ENCODE results near the gene MOB3B. TPM values are rescaled to one million over a fixed set of nuclear protein-coding genes. Genes with fewer than 3 reads are reported as not detected.

The MOB3B gene
- total RNA-seq, 1 donor from 2014 or later = 10.0 TPM

DNA sequence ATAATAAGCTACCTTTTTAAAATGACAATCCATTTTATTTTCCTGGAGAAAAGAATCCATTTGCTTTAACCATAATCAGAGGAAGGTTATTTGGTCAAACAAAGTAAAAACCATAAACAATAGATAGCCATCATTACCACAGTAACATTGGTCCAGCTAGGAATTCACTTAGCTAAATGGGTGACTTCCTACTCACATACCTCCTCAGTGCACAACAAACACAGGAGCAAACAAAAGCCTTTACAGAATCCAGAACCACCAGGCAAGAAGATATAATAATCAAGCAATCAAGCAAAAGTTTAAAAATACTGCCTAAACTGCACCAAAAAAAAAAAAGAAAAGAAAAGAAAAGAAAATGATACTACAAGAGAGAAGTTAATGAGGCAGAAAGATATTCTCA, 6.5 kb downstream of the MOB3B start:
- TF ChIP-seq, protein P1, sequence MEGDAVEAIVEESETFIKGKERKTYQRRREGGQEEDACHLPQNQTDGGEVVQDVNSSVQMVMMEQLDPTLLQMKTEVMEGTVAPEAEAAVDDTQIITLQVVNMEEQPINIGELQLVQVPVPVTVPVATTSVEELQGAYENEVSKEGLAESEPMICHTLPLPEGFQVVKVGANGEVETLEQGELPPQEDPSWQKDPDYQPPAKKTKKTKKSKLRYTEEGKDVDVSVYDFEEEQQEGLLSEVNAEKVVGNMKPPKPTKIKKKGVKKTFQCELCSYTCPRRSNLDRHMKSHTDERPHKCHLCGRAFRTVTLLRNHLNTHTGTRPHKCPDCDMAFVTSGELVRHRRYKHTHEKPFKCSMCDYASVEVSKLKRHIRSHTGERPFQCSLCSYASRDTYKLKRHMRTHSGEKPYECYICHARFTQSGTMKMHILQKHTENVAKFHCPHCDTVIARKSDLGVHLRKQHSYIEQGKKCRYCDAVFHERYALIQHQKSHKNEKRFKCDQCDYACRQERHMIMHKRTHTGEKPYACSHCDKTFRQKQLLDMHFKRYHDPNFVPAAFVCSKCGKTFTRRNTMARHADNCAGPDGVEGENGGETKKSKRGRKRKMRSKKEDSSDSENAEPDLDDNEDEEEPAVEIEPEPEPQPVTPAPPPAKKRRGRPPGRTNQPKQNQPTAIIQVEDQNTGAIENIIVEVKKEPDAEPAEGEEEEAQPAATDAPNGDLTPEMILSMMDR (IDR thresholded peaks at IDR 0.05) = no peak
- DNase-seq (no peak), ATAC-seq (ENCODE audit: low read depth) (no peak)
- no peak overlapping the region for H3K27ac Mint-ChIP-seq
- H3K36me3 Mint-ChIP-seq (ENCODE audit: low read depth) = peaks cover 19% of the 10 kb centered on the region
- H3K9me3 Mint-ChIP-seq = no peaks in the 10 kb centered on the region
- intact Hi-C loops (cut with micrococcal nuclease) = no loop called here
- CTCF ChIA-PET = no interaction called here
- POLR2A ChIA-PET = interaction anchor here (0.7 kb wide), 1 partner anchor 159 kb away, joined by 4 read pairs; no protein-coding TSS in a partner anchor
- no peaks in the 10 kb centered on the region for H3K27me3 Mint-ChIP-seq
- H3K4me1 Mint-ChIP-seq = peaks cover 57% of the 10 kb centered on the region
- no peak overlapping the region for H3K4me3 Mint-ChIP-seq

DNA sequence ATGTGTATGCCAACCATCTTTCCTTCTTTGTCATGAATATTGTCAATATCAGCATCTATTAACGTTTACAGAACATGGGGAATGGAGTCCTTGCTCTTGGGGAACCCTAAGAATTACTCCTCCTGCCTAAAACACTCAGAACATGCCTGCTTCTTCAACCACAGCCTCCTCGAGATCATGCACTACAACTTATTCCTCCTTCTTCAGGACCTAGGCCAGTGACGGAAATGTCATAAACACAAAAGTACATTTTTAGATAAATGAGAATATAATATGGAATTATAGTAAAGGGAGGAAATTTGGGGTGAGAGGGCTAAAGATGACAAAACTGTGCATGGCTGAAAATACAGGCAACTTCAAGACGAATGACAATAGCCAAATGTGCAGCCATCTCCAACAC, 8.6 kb downstream of the MOB3B start:
- ChIA-PET CTCF (no interaction called here), POLR2A (no interaction called here)
- Mint-ChIP-seq H3K27ac (no peak overlapping the region), H3K9me3 (no peaks in the 10 kb centered on the region), H3K4me3 (no peak overlapping the region), H3K27me3 (no peaks in the 10 kb centered on the region), H3K4me1 (peaks cover 53% of the 10 kb centered on the region), H3K36me3 (ENCODE audit: low read depth) (peaks cover 17% of the 10 kb centered on the region)
- DNase-seq (no peak), ATAC-seq (ENCODE audit: low read depth) (no peak)
- intact Hi-C loops (cut with micrococcal nuclease) = no loop called here
- TF ChIP-seq, protein P1 (IDR thresholded peaks at IDR 0.05) = no peak

GRCh38 chr9:27519466-27520465, 9.8 kb downstream of the MOB3B start:
- H3K27ac Mint-ChIP-seq = no peak overlapping the region
- ChIA-PET POLR2A (no interaction called here), CTCF (interaction anchor here (0.6 kb wide), 1 partner anchor 30 kb away, joined by 3 read pairs; no protein-coding TSS in a partner anchor)
- no peaks in the 10 kb centered on the region for H3K27me3 Mint-ChIP-seq
- TF ChIP-seq, protein P1 (IDR thresholded peaks at IDR 0.05) = no peak
- no peaks in the 10 kb centered on the region for H3K9me3 Mint-ChIP-seq
- ATAC-seq (ENCODE audit: low read depth) (no peak), DNase-seq (no peak)
- H3K4me3 Mint-ChIP-seq = no peak overlapping the region
- intact Hi-C loops (cut with micrococcal nuclease) = no loop called here
- H3K36me3 Mint-ChIP-seq (ENCODE audit: low read depth) = peaks cover 17% of the 10 kb centered on the region
- H3K4me1 Mint-ChIP-seq = peaks cover 50% of the 10 kb centered on the region

GRCh38 chr9:27518809-27519208, 10.8 kb downstream of the MOB3B start:
- intact Hi-C loops (cut with micrococcal nuclease) = no loop called here
- POLR2A ChIA-PET = no interaction called here
- Mint-ChIP-seq H3K27me3 (no peaks in the 10 kb centered on the region), H3K4me3 (no peak overlapping the region), H3K27ac (no peak overlapping the region), H3K9me3 (no peaks in the 10 kb centered on the region), H3K4me1 (peaks cover 44% of the 10 kb centered on the region), H3K36me3 (ENCODE audit: low read depth) (peaks cover 15% of the 10 kb centered on the region)
- DNase-seq (no peak), ATAC-seq (ENCODE audit: low read depth) (no peak)
- TF ChIP-seq, protein P1 (IDR thresholded peaks at IDR 0.05) = no peak
- CTCF ChIA-PET = no interaction called here

DNA sequence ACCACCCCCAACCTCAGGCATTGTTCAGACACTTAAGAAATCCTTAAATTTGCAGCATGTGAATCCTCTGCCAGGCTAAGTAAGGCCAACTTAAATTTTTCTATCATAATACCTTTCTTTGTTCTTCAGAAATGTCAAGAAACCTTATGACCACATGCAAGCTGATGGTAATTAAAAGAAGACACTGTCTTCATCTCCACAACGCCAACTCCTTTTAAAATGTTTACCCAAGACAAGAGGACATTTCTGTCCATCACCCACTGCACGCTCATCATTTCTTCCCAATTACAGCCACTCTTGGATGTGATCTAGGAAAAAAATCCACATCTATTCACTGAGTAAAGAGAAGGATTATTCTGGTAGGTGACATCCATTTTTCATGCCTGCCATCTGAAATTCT, 11.6 kb downstream of the MOB3B start:
- TF ChIP-seq, protein P1 (IDR thresholded peaks at IDR 0.05) = no peak
- DNase-seq (no peak), ATAC-seq (ENCODE audit: low read depth) (no peak)
- CTCF ChIA-PET = no interaction called here
- Mint-ChIP-seq H3K4me3 (no peak overlapping the region), H3K9me3 (no peaks in the 10 kb centered on the region), H3K36me3 (ENCODE audit: low read depth) (peaks cover 15% of the 10 kb centered on the region), H3K4me1 (peaks cover 36% of the 10 kb centered on the region), H3K27ac (no peak overlapping the region), H3K27me3 (no peaks in the 10 kb centered on the region)
- intact Hi-C loops (cut with micrococcal nuclease) = no loop called here
- POLR2A ChIA-PET = no interaction called here

Measured in activated B cell treated with CpG ODN at 0.5 μM for 24 hours (primary cell).